ENCODE measurements around the gene TOX2.

Gene TOX2

DNA sequence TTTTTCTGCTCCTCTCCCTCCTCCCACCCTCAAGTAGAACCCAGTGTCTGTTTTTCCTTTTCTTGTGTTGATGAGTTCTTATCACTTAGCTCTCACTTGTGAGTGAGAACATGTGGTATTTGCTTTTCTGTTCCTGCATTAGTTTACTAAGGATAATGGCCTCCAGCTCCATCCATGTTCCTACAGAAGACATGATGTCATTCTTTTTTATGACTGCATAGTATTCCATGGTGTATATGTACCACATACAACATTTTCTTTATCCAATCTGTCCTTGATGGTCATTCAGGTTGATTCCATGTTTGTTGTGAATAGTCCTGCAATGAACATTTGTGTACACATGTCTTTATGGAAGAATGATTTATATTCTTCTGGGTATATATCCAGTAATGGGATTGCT is 81.0 kb downstream of the TOX2 start (continued):
- TF ChIP-seq, protein P1, sequence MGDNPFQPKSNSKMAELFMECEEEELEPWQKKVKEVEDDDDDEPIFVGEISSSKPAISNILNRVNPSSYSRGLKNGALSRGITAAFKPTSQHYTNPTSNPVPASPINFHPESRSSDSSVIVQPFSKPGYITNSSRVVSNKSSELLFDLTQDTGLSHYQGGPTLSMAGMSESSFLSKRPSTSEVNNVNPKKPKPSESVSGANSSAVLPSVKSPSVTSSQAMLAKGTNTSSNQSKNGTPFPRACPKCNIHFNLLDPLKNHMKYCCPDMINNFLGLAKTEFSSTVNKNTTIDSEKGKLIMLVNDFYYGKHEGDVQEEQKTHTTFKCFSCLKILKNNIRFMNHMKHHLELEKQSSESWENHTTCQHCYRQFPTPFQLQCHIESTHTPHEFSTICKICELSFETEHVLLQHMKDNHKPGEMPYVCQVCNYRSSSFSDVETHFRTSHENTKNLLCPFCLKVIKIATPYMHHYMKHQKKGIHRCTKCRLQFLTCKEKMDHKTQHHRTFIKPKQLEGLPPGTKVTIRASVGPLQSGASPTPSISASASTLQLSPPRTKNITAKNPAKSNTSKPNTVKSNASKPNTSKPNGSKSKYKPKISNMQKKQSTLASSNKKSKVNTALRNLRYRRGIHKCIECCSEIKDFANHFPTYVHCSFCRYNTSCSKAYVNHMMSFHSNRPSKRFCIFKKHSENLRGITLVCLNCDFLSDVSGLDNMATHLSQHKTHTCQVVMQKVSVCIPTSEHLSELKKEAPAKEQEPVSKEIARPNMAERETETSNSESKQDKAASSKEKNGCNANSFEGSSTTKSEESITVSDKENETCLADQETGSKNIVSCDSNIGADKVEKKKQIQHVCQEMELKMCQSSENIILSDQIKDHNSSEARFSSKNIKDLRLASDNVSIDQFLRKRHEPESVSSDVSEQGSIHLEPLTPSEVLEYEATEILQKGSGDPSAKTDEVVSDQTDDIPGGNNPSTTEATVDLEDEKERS (tag by site-specific recombination; IDR thresholded peaks at IDR 0.05), result 0 out of 2 replicates have a peak, but pooled peaks have one; percentile 22
- peak; percentile 43; the same call in 1 of the 2 replicates for TF ChIP-seq ZNF580 (tag by site-specific recombination; IDR thresholded peaks at IDR 0.05)
- peak; percentile 65 for TF ChIP-seq ATF2 (tag by site-specific recombination; IDR thresholded peaks at IDR 0.05; ENCODE audit: low read depth)

GRCh38 chr20:43996240-43996930 is 81.7 kb downstream of the TOX2 start:
- H3K4me1 ChIP-seq (ENCODE audit: control insufficient read depth, insufficient read depth, low read length), result no peaks in the 10 kb centered on the region
- POLR2A ChIA-PET, result no interaction called here
- no peak overlapping the region for H3K4me3 ChIP-seq (ENCODE audit: low read depth, low read length)
- H3K36me3 ChIP-seq (ENCODE audit: control insufficient read depth in 2 of 2, insufficient read depth in 1 of 2, low read length in 2 of 2), result no peaks in the 10 kb centered on the region
- CTCF ChIA-PET, result interaction anchor here (0.6 to 1.3 kb wide), 4 partner anchors 11 to 86 kb away, joined by 3 to 5 read pairs (median 4); no protein-coding TSS in a partner anchor
- no peak overlapping the region for H3K27ac ChIP-seq (ENCODE audit: extremely low read depth, low read depth, low read length)
- no peaks in the 10 kb centered on the region for H3K9me3 ChIP-seq (ENCODE audit: control insufficient read depth, insufficient read depth, low read depth, low read length)
- TF ChIP-seq WT1 (tag by site-specific recombination; IDR thresholded peaks at IDR 0.05) (no peak), ZNF423 (tag by site-specific recombination; IDR thresholded peaks at IDR 0.05) (no peak), MZF1 (tag by site-specific recombination; IDR thresholded peaks at IDR 0.05; ENCODE audit: borderline replicate concordance) (no peak), FEZF1 (tag by site-specific recombination; IDR thresholded peaks at IDR 0.05) (no peak), ZNF2 (tag by site-specific recombination; IDR thresholded peaks at IDR 0.05) (no peak), ZNF544 (tag by site-specific recombination; IDR thresholded peaks at IDR 0.05) (no peak), ZNF138 (tag by site-specific recombination; IDR thresholded peaks at IDR 0.05; ENCODE audit: borderline replicate concordance) (no peak), ZNF514 (tag by site-specific recombination; IDR thresholded peaks at IDR 0.05) (no peak), ZNF157 (tag by site-specific recombination; IDR thresholded peaks at IDR 0.05) (no peak), ZNF239 (tag by site-specific recombination; IDR thresholded peaks at IDR 0.05) (no peak), ZNF610 (tag by site-specific recombination; IDR thresholded peaks at IDR 0.05; ENCODE audit: borderline replicate concordance) (no peak), ZNF404 (tag by site-specific recombination; IDR thresholded peaks at IDR 0.05) (no peak), ZNF768 (tag by site-specific recombination; IDR thresholded peaks at IDR 0.05) (no peak), ZBTB7A (tag by site-specific recombination; IDR thresholded peaks at IDR 0.05; ENCODE audit: low read depth) (no peak), ZFP37 (tag by site-specific recombination; IDR thresholded peaks at IDR 0.05) (no peak), CTCF (tag by site-specific recombination; IDR thresholded peaks at IDR 0.05) (no peak)
- TF ChIP-seq, protein P2, sequence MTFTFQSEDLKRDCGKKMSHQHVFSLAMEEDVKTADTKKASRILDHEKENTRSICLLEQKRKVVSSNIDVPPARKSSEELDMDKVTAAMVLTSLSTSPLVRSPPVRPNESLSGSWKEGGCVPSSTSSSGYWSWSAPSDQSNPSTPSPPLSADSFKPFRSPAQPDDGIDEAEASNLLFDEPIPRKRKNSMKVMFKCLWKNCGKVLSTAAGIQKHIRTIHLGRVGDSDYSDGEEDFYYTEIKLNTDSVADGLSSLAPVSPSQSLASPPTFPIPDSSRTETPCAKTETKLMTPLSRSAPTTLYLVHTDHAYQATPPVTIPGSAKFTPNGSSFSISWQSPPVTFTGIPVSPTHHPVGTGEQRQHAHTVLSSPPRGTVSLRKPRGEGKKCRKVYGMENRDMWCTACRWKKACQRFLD (tag by site-specific recombination; IDR thresholded peaks at IDR 0.05), result no peak
- TF ChIP-seq, protein P3, sequence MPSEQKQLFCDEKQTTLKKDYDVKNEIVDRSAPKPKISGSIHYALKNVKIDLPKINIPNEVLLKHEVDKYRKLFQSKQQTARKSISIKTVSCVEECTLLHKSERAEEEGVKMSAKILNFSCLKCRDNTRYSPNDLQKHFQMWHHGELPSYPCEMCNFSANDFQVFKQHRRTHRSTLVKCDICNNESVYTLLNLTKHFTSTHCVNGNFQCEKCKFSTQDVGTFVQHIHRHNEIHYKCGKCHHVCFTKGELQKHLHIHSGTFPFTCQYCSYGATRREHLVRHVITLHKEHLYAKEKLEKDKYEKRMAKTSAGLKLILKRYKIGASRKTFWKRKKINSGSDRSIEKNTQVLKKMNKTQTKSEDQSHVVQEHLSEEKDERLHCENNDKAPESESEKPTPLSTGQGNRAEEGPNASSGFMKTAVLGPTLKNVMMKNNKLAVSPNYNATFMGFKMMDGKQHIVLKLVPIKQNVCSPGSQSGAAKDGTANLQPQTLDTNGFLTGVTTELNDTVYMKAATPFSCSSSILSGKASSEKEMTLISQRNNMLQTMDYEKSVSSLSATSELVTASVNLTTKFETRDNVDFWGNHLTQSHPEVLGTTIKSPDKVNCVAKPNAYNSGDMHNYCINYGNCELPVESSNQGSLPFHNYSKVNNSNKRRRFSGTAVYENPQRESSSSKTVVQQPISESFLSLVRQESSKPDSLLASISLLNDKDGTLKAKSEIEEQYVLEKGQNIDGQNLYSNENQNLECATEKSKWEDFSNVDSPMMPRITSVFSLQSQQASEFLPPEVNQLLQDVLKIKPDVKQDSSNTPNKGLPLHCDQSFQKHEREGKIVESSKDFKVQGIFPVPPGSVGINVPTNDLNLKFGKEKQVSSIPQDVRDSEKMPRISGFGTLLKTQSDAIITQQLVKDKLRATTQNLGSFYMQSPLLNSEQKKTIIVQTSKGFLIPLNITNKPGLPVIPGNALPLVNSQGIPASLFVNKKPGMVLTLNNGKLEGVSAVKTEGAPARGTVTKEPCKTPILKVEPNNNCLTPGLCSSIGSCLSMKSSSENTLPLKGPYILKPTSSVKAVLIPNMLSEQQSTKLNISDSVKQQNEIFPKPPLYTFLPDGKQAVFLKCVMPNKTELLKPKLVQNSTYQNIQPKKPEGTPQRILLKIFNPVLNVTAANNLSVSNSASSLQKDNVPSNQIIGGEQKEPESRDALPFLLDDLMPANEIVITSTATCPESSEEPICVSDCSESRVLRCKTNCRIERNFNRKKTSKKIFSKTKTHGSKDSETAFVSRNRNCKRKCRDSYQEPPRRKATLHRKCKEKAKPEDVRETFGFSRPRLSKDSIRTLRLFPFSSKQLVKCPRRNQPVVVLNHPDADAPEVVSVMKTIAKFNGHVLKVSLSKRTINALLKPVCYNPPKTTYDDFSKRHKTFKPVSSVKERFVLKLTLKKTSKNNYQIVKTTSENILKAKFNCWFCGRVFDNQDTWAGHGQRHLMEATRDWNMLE (tag by site-specific recombination; conservative IDR thresholded peaks at IDR 0.05; ENCODE audit: low read depth), result no peak
- TF ChIP-seq, protein P4, sequence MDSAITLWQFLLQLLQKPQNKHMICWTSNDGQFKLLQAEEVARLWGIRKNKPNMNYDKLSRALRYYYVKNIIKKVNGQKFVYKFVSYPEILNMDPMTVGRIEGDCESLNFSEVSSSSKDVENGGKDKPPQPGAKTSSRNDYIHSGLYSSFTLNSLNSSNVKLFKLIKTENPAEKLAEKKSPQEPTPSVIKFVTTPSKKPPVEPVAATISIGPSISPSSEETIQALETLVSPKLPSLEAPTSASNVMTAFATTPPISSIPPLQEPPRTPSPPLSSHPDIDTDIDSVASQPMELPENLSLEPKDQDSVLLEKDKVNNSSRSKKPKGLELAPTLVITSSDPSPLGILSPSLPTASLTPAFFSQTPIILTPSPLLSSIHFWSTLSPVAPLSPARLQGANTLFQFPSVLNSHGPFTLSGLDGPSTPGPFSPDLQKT (IDR thresholded peaks at IDR 0.05; ENCODE audit: borderline replicate concordance, low read depth, low read length), result no peak

All from HEK293 (cell line).